HEK293 (cell line): ENCODE results near the gene TAS1R3.

ENCODE experiments used
- KLF16 ChIP-seq: fragments of 450-650 bp; formaldehyde crosslinking; IDR thresholded peaks from 2 replicates; pipeline ENCODE4 v1.5.1; 2017; ENCODE audit warnings: missing biosample characterization, missing genetic modification characterization
- KLF8 ChIP-seq: fragments of 450-650 bp; formaldehyde crosslinking; IDR thresholded peaks from 2 replicates; pipeline ENCODE4 v1.5.1; 2016; ENCODE audit warnings: missing biosample characterization, missing genetic modification characterization
- YY2 ChIP-seq: fragments of 450-650 bp; formaldehyde crosslinking; IDR thresholded peaks from 2 replicates; pipeline ENCODE4 v1.5.1; 2016; ENCODE audit warnings: missing biosample characterization, missing genetic modification characterization
- ZBTB48 ChIP-seq: fragments of 450-650 bp; formaldehyde crosslinking; IDR thresholded peaks from 2 replicates; pipeline ENCODE4 v1.5.1; 2016; ENCODE audit warnings: missing biosample characterization, missing genetic modification characterization
- ZBTB8A ChIP-seq: fragments of 450-650 bp; formaldehyde crosslinking; IDR thresholded peaks from 2 replicates; pipeline ENCODE4 v1.5.1; 2016; ENCODE audit warnings: missing biosample characterization, missing genetic modification characterization
- ZFHX2 ChIP-seq: fragments of 450-650 bp; formaldehyde crosslinking; conservative IDR thresholded peaks from 2 replicates; pipeline ENCODE4 v1.5.1; 2016; ENCODE audit warnings: missing biosample characterization, missing genetic modification characterization
- ZNF146 ChIP-seq: fragments of 450-650 bp; formaldehyde crosslinking; IDR thresholded peaks from 2 replicates; pipeline ENCODE4 v1.5.1; 2016; ENCODE audit warnings: missing biosample characterization, missing genetic modification characterization
- ZNF292 ChIP-seq: fragments of 450-650 bp; formaldehyde crosslinking; IDR thresholded peaks from 2 replicates; pipeline ENCODE4 v1.5.1; 2016; ENCODE audit warnings: low read depth, missing biosample characterization, missing genetic modification characterization, borderline replicate concordance
- ZNF311 ChIP-seq: fragments of 450-650 bp; formaldehyde crosslinking; IDR thresholded peaks from 2 replicates; pipeline ENCODE4 v1.5.1; 2017; ENCODE audit warnings: missing biosample characterization, missing genetic modification characterization, borderline replicate concordance
- ZNF341 ChIP-seq: fragments of 450-650 bp; formaldehyde crosslinking; IDR thresholded peaks from 2 replicates; pipeline ENCODE4; 2016; ENCODE audit warnings: low read depth, missing biosample characterization, missing genetic modification characterization
- ZNF404 ChIP-seq: fragments of 450-650 bp; formaldehyde crosslinking; IDR thresholded peaks from 2 replicates; pipeline ENCODE4 v1.5.1; 2017; ENCODE audit warnings: missing biosample characterization, missing genetic modification characterization
- ZNF423 ChIP-seq: fragments of 450-650 bp; formaldehyde crosslinking; IDR thresholded peaks from 2 replicates; pipeline ENCODE4 v1.5.1; 2016; ENCODE audit warnings: missing biosample characterization, missing genetic modification characterization
- ZNF501 ChIP-seq: fragments of 450-650 bp; formaldehyde crosslinking; IDR thresholded peaks from 2 replicates; pipeline ENCODE4 v1.5.1; 2016; ENCODE audit warnings: missing biosample characterization, missing genetic modification characterization
- ZNF658 ChIP-seq: fragments of 450-650 bp; formaldehyde crosslinking; IDR thresholded peaks from 2 replicates; pipeline ENCODE4; 2016; ENCODE audit warnings: missing biosample characterization, missing genetic modification characterization
- ZNF660 ChIP-seq: fragments of 450-650 bp; IDR thresholded peaks from 2 replicates; pipeline ENCODE4 v1.5.1; 2018; ENCODE audit warnings: missing biosample characterization, mild to moderate bottlenecking, missing genetic modification characterization
- ZNF76 ChIP-seq: fragments of 450-650 bp; formaldehyde crosslinking; IDR thresholded peaks from 2 replicates; pipeline ENCODE4; 2016; ENCODE audit warnings: low read depth, missing biosample characterization, missing genetic modification characterization, borderline replicate concordance
- ZSCAN23 ChIP-seq: fragments of 450-650 bp; formaldehyde crosslinking; IDR thresholded peaks from 2 replicates; pipeline ENCODE4 v1.5.1; 2016; ENCODE audit warnings: missing biosample characterization, missing genetic modification characterization
- ZSCAN30 ChIP-seq: fragments of 450-650 bp; IDR thresholded peaks from 2 replicates; pipeline ENCODE4 v1.5.1; 2018; ENCODE audit warnings: missing biosample characterization, mild to moderate bottlenecking, missing genetic modification characterization, moderate library complexity
- TF ChIP-seq, protein P1 (sequence below): fragments of 450-650 bp; formaldehyde crosslinking; IDR thresholded peaks from 2 replicates; pipeline ENCODE4 v1.5.1; 2016; ENCODE audit warnings: missing biosample characterization, missing genetic modification characterization
- TF ChIP-seq, protein P2 (sequence below): fragments of 450-650 bp; formaldehyde crosslinking; IDR thresholded peaks from 2 replicates; pipeline ENCODE4 v1.5.1; 2016; ENCODE audit warnings: missing biosample characterization, missing genetic modification characterization
- TF ChIP-seq, protein P3 (sequence below): fragments of 450-650 bp; formaldehyde crosslinking; IDR thresholded peaks from 2 replicates; pipeline ENCODE4 v1.5.1; 2016; ENCODE audit warnings: missing biosample characterization, missing genetic modification characterization
- TF ChIP-seq, protein P4 (sequence below): fragments of 450-650 bp; formaldehyde crosslinking; IDR thresholded peaks from 2 replicates; pipeline ENCODE4 v1.5.1; 2016; ENCODE audit warnings: missing biosample characterization, missing genetic modification characterization, borderline replicate concordance
- TF ChIP-seq, protein P5 (sequence below): fragments of 450-650 bp; formaldehyde crosslinking; IDR thresholded peaks from 2 replicates; pipeline ENCODE4 v1.5.1; 2016; ENCODE audit warnings: missing biosample characterization, missing genetic modification characterization
- TF ChIP-seq, protein P6 (sequence below): fragments of 450-650 bp; formaldehyde crosslinking; IDR thresholded peaks from 2 replicates; pipeline ENCODE4 v1.5.1; 2016; ENCODE audit warnings: missing biosample characterization, missing genetic modification characterization, low read depth
- TF ChIP-seq, protein P7 (sequence below): fragments of 450-650 bp; formaldehyde crosslinking; optimal IDR thresholded peaks from 2 replicates; pipeline ENCODE3; 2016; ENCODE audit warnings: missing biosample characterization, mild to moderate bottlenecking, missing genetic modification characterization

TAS1R3 gene

DNA sequence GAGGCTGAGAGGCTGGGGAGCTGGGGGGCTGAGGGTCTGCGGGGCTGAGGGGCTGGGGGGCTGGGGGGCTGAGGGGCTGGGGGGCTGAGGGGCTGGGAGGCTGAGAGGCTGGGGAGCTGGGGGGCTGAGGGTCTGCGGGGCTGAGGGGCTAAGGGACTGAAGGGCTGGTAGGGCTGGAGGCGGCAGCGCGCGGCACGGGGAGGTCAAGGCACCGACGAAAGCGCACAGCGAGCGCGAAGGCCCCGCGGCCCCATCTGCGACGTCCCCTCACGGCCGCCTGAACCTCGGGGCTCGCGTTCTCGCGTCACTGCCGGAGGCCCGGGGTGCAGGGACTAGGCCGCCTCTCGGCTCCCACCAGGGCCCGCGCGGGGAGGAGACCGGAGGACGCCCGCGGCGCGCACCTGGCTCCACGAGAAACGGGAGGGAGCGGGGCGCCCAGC lies 7.0 kb upstream of the TAS1R3 start (continued):
- TF ChIP-seq, protein P1, sequence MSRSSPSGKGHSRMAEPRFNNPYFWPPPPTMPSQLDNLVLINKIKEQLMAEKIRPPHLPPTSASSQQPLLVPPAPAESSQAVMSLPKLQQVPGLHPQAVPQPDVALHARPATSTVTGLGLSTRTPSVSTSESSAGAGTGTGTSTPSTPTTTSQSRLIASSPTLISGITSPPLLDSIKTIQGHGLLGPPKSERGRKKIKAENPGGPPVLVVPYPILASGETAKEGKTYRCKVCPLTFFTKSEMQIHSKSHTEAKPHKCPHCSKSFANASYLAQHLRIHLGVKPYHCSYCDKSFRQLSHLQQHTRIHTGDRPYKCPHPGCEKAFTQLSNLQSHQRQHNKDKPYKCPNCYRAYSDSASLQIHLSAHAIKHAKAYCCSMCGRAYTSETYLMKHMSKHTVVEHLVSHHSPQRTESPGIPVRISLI: no peak
- TF ChIP-seq, protein P2, sequence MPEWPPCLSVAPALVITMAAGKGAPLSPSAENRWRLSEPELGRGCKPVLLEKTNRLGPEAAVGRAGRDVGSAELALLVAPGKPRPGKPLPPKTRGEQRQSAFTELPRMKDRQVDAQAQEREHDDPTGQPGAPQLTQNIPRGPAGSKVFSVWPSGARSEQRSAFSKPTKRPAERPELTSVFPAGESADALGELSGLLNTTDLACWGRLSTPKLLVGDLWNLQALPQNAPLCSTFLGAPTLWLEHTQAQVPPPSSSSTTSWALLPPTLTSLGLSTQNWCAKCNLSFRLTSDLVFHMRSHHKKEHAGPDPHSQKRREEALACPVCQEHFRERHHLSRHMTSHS (tag by site-specific recombination): no peak
- TF ChIP-seq, protein P3, sequence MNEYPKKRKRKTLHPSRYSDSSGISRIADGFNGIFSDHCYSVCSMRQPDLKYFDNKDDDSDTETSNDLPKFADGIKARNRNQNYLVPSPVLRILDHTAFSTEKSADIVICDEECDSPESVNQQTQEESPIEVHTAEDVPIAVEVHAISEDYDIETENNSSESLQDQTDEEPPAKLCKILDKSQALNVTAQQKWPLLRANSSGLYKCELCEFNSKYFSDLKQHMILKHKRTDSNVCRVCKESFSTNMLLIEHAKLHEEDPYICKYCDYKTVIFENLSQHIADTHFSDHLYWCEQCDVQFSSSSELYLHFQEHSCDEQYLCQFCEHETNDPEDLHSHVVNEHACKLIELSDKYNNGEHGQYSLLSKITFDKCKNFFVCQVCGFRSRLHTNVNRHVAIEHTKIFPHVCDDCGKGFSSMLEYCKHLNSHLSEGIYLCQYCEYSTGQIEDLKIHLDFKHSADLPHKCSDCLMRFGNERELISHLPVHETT (tag by site-specific recombination): no peak
- TF ChIP-seq ZNF404 (no peak), ZNF658 (tag by site-specific recombination) (no peak), ZNF292 (tag by site-specific recombination) (no peak), ZBTB8A (tag by site-specific recombination) (peak; percentile 72; the same call in 1 of the 2 replicates), ZNF146 (tag by site-specific recombination) (0 out of 2 replicates have a peak, but pooled peaks have one; percentile 36), YY2 (tag by site-specific recombination) (peak; percentile 36; the same call in 1 of the 2 replicates), ZFHX2 (0 out of 2 replicates have a peak, but pooled peaks have one; percentile 27), ZNF501 (peak; percentile 57; the same call in 1 of the 2 replicates), ZNF76 (peak; percentile 66; the same call in 1 of the 2 replicates), KLF8 (tag by site-specific recombination) (0 out of 2 replicates have a peak, but pooled peaks have one; percentile 10), KLF16 (peak; percentile 12; the same call in 1 of the 2 replicates), ZBTB48 (tag by site-specific recombination) (peak; percentile 47), ZNF660 (0 out of 2 replicates have a peak, but pooled peaks have one; percentile 12), ZSCAN23 (tag by site-specific recombination) (no peak), ZNF423 (0 out of 2 replicates have a peak, but pooled peaks have one; percentile 48), ZSCAN30 (tag by site-specific recombination) (0 out of 2 replicates have a peak, but pooled peaks have one; percentile 15), ZNF341 (tag by site-specific recombination) (no peak), ZNF311 (tag by site-specific recombination) (no peak)
- TF ChIP-seq, protein P4, sequence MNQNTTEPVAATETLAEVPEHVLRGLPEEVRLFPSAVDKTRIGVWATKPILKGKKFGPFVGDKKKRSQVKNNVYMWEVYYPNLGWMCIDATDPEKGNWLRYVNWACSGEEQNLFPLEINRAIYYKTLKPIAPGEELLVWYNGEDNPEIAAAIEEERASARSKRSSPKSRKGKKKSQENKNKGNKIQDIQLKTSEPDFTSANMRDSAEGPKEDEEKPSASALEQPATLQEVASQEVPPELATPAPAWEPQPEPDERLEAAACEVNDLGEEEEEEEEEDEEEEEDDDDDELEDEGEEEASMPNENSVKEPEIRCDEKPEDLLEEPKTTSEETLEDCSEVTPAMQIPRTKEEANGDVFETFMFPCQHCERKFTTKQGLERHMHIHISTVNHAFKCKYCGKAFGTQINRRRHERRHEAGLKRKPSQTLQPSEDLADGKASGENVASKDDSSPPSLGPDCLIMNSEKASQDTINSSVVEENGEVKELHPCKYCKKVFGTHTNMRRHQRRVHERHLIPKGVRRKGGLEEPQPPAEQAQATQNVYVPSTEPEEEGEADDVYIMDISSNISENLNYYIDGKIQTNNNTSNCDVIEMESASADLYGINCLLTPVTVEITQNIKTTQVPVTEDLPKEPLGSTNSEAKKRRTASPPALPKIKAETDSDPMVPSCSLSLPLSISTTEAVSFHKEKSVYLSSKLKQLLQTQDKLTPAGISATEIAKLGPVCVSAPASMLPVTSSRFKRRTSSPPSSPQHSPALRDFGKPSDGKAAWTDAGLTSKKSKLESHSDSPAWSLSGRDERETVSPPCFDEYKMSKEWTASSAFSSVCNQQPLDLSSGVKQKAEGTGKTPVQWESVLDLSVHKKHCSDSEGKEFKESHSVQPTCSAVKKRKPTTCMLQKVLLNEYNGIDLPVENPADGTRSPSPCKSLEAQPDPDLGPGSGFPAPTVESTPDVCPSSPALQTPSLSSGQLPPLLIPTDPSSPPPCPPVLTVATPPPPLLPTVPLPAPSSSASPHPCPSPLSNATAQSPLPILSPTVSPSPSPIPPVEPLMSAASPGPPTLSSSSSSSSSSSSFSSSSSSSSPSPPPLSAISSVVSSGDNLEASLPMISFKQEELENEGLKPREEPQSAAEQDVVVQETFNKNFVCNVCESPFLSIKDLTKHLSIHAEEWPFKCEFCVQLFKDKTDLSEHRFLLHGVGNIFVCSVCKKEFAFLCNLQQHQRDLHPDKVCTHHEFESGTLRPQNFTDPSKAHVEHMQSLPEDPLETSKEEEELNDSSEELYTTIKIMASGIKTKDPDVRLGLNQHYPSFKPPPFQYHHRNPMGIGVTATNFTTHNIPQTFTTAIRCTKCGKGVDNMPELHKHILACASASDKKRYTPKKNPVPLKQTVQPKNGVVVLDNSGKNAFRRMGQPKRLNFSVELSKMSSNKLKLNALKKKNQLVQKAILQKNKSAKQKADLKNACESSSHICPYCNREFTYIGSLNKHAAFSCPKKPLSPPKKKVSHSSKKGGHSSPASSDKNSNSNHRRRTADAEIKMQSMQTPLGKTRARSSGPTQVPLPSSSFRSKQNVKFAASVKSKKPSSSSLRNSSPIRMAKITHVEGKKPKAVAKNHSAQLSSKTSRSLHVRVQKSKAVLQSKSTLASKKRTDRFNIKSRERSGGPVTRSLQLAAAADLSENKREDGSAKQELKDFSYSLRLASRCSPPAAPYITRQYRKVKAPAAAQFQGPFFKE (tag by site-specific recombination): no peak
- TF ChIP-seq, protein P5, sequence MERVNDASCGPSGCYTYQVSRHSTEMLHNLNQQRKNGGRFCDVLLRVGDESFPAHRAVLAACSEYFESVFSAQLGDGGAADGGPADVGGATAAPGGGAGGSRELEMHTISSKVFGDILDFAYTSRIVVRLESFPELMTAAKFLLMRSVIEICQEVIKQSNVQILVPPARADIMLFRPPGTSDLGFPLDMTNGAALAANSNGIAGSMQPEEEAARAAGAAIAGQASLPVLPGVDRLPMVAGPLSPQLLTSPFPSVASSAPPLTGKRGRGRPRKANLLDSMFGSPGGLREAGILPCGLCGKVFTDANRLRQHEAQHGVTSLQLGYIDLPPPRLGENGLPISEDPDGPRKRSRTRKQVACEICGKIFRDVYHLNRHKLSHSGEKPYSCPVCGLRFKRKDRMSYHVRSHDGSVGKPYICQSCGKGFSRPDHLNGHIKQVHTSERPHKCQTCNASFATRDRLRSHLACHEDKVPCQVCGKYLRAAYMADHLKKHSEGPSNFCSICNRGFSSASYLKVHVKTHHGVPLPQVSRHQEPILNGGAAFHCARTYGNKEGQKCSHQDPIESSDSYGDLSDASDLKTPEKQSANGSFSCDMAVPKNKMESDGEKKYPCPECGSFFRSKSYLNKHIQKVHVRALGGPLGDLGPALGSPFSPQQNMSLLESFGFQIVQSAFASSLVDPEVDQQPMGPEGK: no peak
- TF ChIP-seq, protein P6, sequence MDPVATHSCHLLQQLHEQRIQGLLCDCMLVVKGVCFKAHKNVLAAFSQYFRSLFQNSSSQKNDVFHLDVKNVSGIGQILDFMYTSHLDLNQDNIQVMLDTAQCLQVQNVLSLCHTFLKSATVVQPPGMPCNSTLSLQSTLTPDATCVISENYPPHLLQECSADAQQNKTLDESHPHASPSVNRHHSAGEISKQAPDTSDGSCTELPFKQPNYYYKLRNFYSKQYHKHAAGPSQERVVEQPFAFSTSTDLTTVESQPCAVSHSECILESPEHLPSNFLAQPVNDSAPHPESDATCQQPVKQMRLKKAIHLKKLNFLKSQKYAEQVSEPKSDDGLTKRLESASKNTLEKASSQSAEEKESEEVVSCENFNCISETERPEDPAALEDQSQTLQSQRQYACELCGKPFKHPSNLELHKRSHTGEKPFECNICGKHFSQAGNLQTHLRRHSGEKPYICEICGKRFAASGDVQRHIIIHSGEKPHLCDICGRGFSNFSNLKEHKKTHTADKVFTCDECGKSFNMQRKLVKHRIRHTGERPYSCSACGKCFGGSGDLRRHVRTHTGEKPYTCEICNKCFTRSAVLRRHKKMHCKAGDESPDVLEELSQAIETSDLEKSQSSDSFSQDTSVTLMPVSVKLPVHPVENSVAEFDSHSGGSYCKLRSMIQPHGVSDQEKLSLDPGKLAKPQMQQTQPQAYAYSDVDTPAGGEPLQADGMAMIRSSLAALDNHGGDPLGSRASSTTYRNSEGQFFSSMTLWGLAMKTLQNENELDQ (tag by site-specific recombination): no peak
- TF ChIP-seq, protein P7, sequence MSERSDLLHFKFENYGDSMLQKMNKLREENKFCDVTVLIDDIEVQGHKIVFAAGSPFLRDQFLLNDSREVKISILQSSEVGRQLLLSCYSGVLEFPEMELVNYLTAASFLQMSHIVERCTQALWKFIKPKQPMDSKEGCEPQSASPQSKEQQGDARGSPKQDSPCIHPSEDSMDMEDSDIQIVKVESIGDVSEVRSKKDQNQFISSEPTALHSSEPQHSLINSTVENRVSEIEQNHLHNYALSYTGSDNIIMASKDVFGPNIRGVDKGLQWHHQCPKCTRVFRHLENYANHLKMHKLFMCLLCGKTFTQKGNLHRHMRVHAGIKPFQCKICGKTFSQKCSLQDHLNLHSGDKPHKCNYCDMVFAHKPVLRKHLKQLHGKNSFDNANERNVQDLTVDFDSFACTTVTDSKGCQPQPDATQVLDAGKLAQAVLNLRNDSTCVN (tag by site-specific recombination): peak; percentile 93
